GM18858 (cell line): Measurements from ENCODE around the gene DNAAF5.
"Not testable (repeated sequence)": the region's sequence is repeated elsewhere in the genome, so short reads cannot be mapped to it uniquely, and the experiment has no call there.

Experiments used
- ATAC-seq: cut with Tn5 transposase; IDR thresholded peaks from one replicate; pipeline ENCODE4 v1.9.1; 2021; ENCODE audit not compliant: unreplicated experiment

The DNAAF5 gene

GRCh38 chr7:745431-746154, 19.1 kb downstream of the DNAAF5 start:
- ATAC-seq: no peak

GRCh38 chr7:746155-747061, 19.9 kb downstream of the DNAAF5 start:
- no peak for ATAC-seq

- ATAC-seq: no peak
Observed at GRCh38 chr7:747186-747585, 20.7 kb downstream of the DNAAF5 start.

- no peak for ATAC-seq
Observed at GRCh38 chr7:748446-748845, 21.9 kb downstream of the DNAAF5 start.

GRCh38 chr7:749140-749551, 22.6 kb downstream of the DNAAF5 start:
- ATAC-seq: no peak

GRCh38 chr7:750111-750905, 23.8 kb downstream of the DNAAF5 start:
- no peak for ATAC-seq

GRCh38 chr7:751826-752225, 25.3 kb downstream of the DNAAF5 start:
- no peak for ATAC-seq

GRCh38 chr7:752256-752655, 25.8 kb downstream of the DNAAF5 start:
- not testable (repeated sequence) for ATAC-seq

GRCh38 chr7:753190-753589, 26.7 kb downstream of the DNAAF5 start:
- no peak for ATAC-seq

- ATAC-seq: no peak
Observed at GRCh38 chr7:754531-755412, 28.3 kb downstream of the DNAAF5 start.

- no peak for ATAC-seq
Observed at GRCh38 chr7:755413-755805, 28.9 kb downstream of the DNAAF5 start.

- no peak for ATAC-seq
Observed at GRCh38 chr7:756231-756927, 29.9 kb downstream of the DNAAF5 start.

- ATAC-seq: no peak
Observed at GRCh38 chr7:756928-757560, 30.5 kb downstream of the DNAAF5 start.

GRCh38 chr7:757741-758163, 31.3 kb downstream of the DNAAF5 start:
- no peak for ATAC-seq

- ATAC-seq: no peak
Observed at GRCh38 chr7:759569-759968, 33.1 kb downstream of the DNAAF5 start.

- ATAC-seq: no peak
Observed at GRCh38 chr7:760006-760405, 33.5 kb downstream of the DNAAF5 start.

- ATAC-seq: no peak
Observed at GRCh38 chr7:761101-761500, 34.6 kb downstream of the DNAAF5 start.

- no peak for ATAC-seq
Observed at GRCh38 chr7:761631-762030, 35.1 kb downstream of the DNAAF5 start.

GRCh38 chr7:762885-763284, 36.4 kb downstream of the DNAAF5 start:
- ATAC-seq: no peak
